Liver (tissue), 9 donors: ENCODE results near the gene PDE4D. TPM values are rescaled to one million over a fixed set of nuclear protein-coding genes. Genes with fewer than 3 reads are reported as not detected.

Experiments used
- DNase-seq: peaks from one replicate; pipeline ENCODE4 v3.0.0-alpha.2; 2017; ENCODE audit warnings: low spot score
- H3K27ac ChIP-seq, 2 donors: one replicate each; pipeline ENCODE4 v1.7.0; 2013; ENCODE audit warnings: inconsistent platforms in 2 of 2, low read length in 2 of 2, control low read depth in 1 of 2, low read depth in 1 of 2, mild to moderate bottlenecking in 1 of 2
- H3K27me3 ChIP-seq, 4 donors: one replicate each; pipeline versions ENCODE4 v1.6.1 to v1.7.0; 2013; ENCODE audit warnings: low read length in 3 of 4, inconsistent platforms in 1 of 4, mild to moderate bottlenecking in 1 of 4, moderate library complexity in 1 of 4; ENCODE audit not compliant: control insufficient read depth in 4 of 4, insufficient read depth in 4 of 4
- H3K36me3 ChIP-seq, 4 donors: one replicate each; pipeline versions ENCODE4 v1.6.1 to v1.7.0; 2013; ENCODE audit warnings: low read length in 3 of 4, mild to moderate bottlenecking in 3 of 4, low read depth in 1 of 4, moderate library complexity in 1 of 4; ENCODE audit not compliant: control insufficient read depth in 4 of 4, insufficient read depth in 3 of 4
- H3K4me1 ChIP-seq, 4 donors: one replicate each; pipeline versions ENCODE4 v1.6.1 to v1.7.0; 2013; ENCODE audit warnings: low read length in 3 of 4, mild to moderate bottlenecking in 3 of 4, moderate library complexity in 1 of 4; ENCODE audit not compliant: control insufficient read depth in 4 of 4, insufficient read depth in 4 of 4
- H3K4me3 ChIP-seq, 3 donors: one replicate each; pipeline versions ENCODE4 v1.6.1 to v1.7.0; 2013; ENCODE audit warnings: low read length in 3 of 3, control low read depth in 1 of 3, low read depth in 1 of 3, mild to moderate bottlenecking in 1 of 3
- H3K9ac ChIP-seq, 2 donors: one replicate each; pipeline ENCODE4 v1.7.0; 2013; ENCODE audit warnings: low read length in 2 of 2, mild to moderate bottlenecking in 2 of 2, moderate library complexity in 2 of 2, control low read depth in 1 of 2, low read depth in 1 of 2
- H3K9me3 ChIP-seq, 4 donors: one replicate each; pipeline versions ENCODE4 v1.6.1 to v1.7.0; 2013; ENCODE audit warnings: low read length in 3 of 4; ENCODE audit not compliant: control insufficient read depth in 4 of 4
- CTCF ChIP-seq: fragments of 150-350 bp; IDR thresholded peaks from 2 replicates; pipeline ENCODE4 v1.5.1; 2017; ENCODE audit warnings: improper control_type of control experiment, low read depth, low read length; ENCODE audit not compliant: missing input control
- EGR1 ChIP-seq, 2 donors: IDR thresholded peaks; 2 replicates each; pipeline ENCODE4 v1.6.1; 2016 to 2018; ENCODE audit warnings: antibody characterized with exemption in 2 of 2, low read depth in 2 of 2
- FOXA1 ChIP-seq: IDR thresholded peaks from 2 replicates; pipeline ENCODE4 v1.6.1; 2016; ENCODE audit warnings: antibody characterized with exemption
- FOXA2 ChIP-seq: IDR thresholded peaks from 2 replicates; pipeline ENCODE4 v1.6.1; 2016; ENCODE audit warnings: antibody characterized with exemption
- GABPA ChIP-seq, 2 donors: IDR thresholded peaks in 1 of 2; conservative IDR thresholded peaks in 1 of 2; 2 replicates each; pipeline ENCODE4 v1.6.1; 2016; ENCODE audit warnings: antibody characterized with exemption in 2 of 2, mild to moderate bottlenecking in 1 of 2, moderate library complexity in 1 of 2
- HNF4A ChIP-seq, 2 donors: conservative IDR thresholded peaks; 2 replicates each; pipeline ENCODE4 v1.6.1; 2016; ENCODE audit warnings: antibody characterized with exemption in 2 of 2, mild to moderate bottlenecking in 2 of 2
- HNF4G ChIP-seq: IDR thresholded peaks from 2 replicates; pipeline ENCODE4 v1.6.1; 2016; ENCODE audit warnings: antibody characterized with exemption
- JUND ChIP-seq, 2 donors: IDR thresholded peaks; 2 replicates each; pipeline ENCODE4 v1.6.1; 2016; ENCODE audit warnings: antibody characterized with exemption in 2 of 2
- MAX ChIP-seq: IDR thresholded peaks from 2 replicates; pipeline ENCODE4 v1.6.1; 2016; ENCODE audit warnings: antibody characterized with exemption
- NR2F2 ChIP-seq: IDR thresholded peaks from 2 replicates; pipeline ENCODE4 v1.6.1; 2016; ENCODE audit warnings: antibody characterized with exemption
- RAD21 ChIP-seq, 2 donors: IDR thresholded peaks; 2 replicates each; pipeline ENCODE4 v1.6.1; 2016; ENCODE audit warnings: antibody characterized with exemption in 2 of 2, mild to moderate bottlenecking in 2 of 2
- REST ChIP-seq: IDR thresholded peaks from 2 replicates; pipeline ENCODE4 v1.6.1; 2016; ENCODE audit warnings: antibody characterized with exemption, mild to moderate bottlenecking
- RXRA ChIP-seq, 2 donors: IDR thresholded peaks; 2 replicates each; pipeline ENCODE4 v1.6.1; 2017 to 2018; ENCODE audit warnings: antibody characterized with exemption in 2 of 2, mild to moderate bottlenecking in 1 of 2
- SP1 ChIP-seq: IDR thresholded peaks from 2 replicates; pipeline ENCODE4 v1.6.1; 2018; ENCODE audit warnings: antibody characterized with exemption, mild to moderate bottlenecking
- TAF1 ChIP-seq: conservative IDR thresholded peaks from 2 replicates; pipeline ENCODE4 v1.6.1; 2016; ENCODE audit warnings: antibody characterized with exemption, mild to moderate bottlenecking
- YY1 ChIP-seq: IDR thresholded peaks from 2 replicates; pipeline ENCODE4 v1.6.1; 2016; ENCODE audit warnings: antibody characterized with exemption, mild to moderate bottlenecking
- ZBTB33 ChIP-seq: IDR thresholded peaks from 2 replicates; pipeline ENCODE4 v1.6.1; 2016; ENCODE audit warnings: antibody characterized with exemption
- WGBS: extraction: QIAGEN DNeasy Blood & Tissue Kit; methylation state at CpG from one replicate; pipeline ENCODE4 v1.1.7; 2013; 5-methylcytosine and 5-hydroxymethylcytosine counted together
- polyA plus RNA-seq, 2 donors: library from polyadenylated mRNA; stranded (reverse) in 1 of 2; unstranded in 1 of 2; fragments of 200-250 nt in 1 of 2; fragments of >200 nt in 1 of 2; fragmentation: Nextera tagmentation in 1 of 2; extraction: Ambion mirVana in 1 of 2; gene quantifications; one replicate each; pipeline versions ENCODE4 v1.2.1 to v1.2.3, GENCODE V29; 2013 to 2015
- total RNA-seq, 2 donors: library from RNA; depleted of rRNA; stranded (reverse); fragments of >200 nt; gene quantifications; one replicate each; pipeline ENCODE4 v1.2.3, GENCODE V29; 2014
- donor health status: healthy.
- donor health status: healthy.
- donor health status: healthy.
- donor health status: healthy.
- donor health status: healthy.

Gene PDE4D
- total and polyA plus RNA-seq, 4 donors, result 0.67 to 11.9 (median 6.5) TPM

- Histone ChIP-seq H3K4me1 (peaks cover 0 to 15% (median 7%) of the 10 kb centered on the region in 4 donors), H3K9me3 (no peaks in the 10 kb centered on the region), H3K27ac (no peak overlapping the region), H3K36me3 (no peaks in the 10 kb centered on the region), H3K4me3 (no peak overlapping the region), H3K27me3 (no peaks in the 10 kb centered on the region), H3K9ac (no peak overlapping the region)
- no peak for TF ChIP-seq EGR1 (IDR thresholded peaks at IDR 0.05; ENCODE audit: low read depth in 2 of 2)
- TF ChIP-seq CTCF, result no peak
- no peak for TF ChIP-seq JUND (IDR thresholded peaks at IDR 0.05)
- TF ChIP-seq FOXA1, result no peak
- TF ChIP-seq RAD21 (IDR thresholded peaks at IDR 0.05), result no peak
- no peak for TF ChIP-seq SP1
- TF ChIP-seq HNF4A (conservative IDR thresholded peaks at IDR 0.05), result no peak
- TF ChIP-seq NR2F2, result no peak
- no peak for TF ChIP-seq HNF4G
- TF ChIP-seq ZBTB33, result no peak
- TF ChIP-seq TAF1, result no peak
- TF ChIP-seq REST, result no peak
- no peak for DNase-seq
- 94% methylated on average over 2 of the region's 2 CpGs for WGBS
These were observed 121.3 kb downstream of the PDE4D start for GRCh38 chr5:59772206-59772605.

GRCh38 chr5:59770953-59771352 lies 122.6 kb downstream of the PDE4D start:
- Histone ChIP-seq H3K9ac (no peak overlapping the region), H3K9me3 (no peaks in the 10 kb centered on the region), H3K4me1 (peaks cover 0 to 21% (median 8%) of the 10 kb centered on the region in 4 donors), H3K27me3 (no peaks in the 10 kb centered on the region), H3K36me3 (no peaks in the 10 kb centered on the region), H3K4me3 (no peak overlapping the region), H3K27ac (no peak overlapping the region)
- 95% methylated on average over 4 of the region's 4 CpGs for WGBS
- DNase-seq, result no peak
- TF ChIP-seq RXRA (IDR thresholded peaks at IDR 0.05) (no peak), SP1 (no peak), HNF4A (conservative IDR thresholded peaks at IDR 0.05) (no peak), FOXA1 (no peak), JUND (IDR thresholded peaks at IDR 0.05) (no peak), HNF4G (no peak), REST (no peak), MAX (no peak), GABPA (IDR thresholded peaks at IDR 0.05 in 1 of 2, conservative IDR thresholded peaks at IDR 0.05 in 1 of 2) (no peak), NR2F2 (no peak), ZBTB33 (no peak), YY1 (no peak), FOXA2 (no peak), RAD21 (IDR thresholded peaks at IDR 0.05) (no peak)
